ENCODE measurements around the gene ODF2L. TPM values are rescaled to one million over a fixed set of nuclear protein-coding genes. Genes with fewer than 3 reads are reported as not detected.

The ODF2L gene
- total RNA-seq, 1 experiment from 2014 or later = 33.6 TPM

- intact Hi-C loops (cut with micrococcal nuclease; ENCODE audit: unreplicated experiment) = no loop called here
- Histone ChIP-seq H3K9me3 (ENCODE audit: insufficient read depth, low read depth) (no peaks in the 10 kb centered on the region), H3F3A (ENCODE audit: insufficient read depth, low read depth) (no peaks in the 10 kb centered on the region), H3K79me2 (ENCODE audit: low read depth) (no peaks in the 10 kb centered on the region), H4K20me1 (ENCODE audit: insufficient read depth) (no peaks in the 10 kb centered on the region), H3K9me2 (ENCODE audit: insufficient read depth) (no peaks in the 10 kb centered on the region), H3K4me3 (no peak overlapping the region), H2AFZ (no peak overlapping the region), H3K4me1 (replicated peaks; ENCODE audit: insufficient read depth) (no peaks in the 10 kb centered on the region), H3K27ac (no peak overlapping the region), H3K36me3 (ENCODE audit: low read depth) (peaks cover 13% of the 10 kb centered on the region; the same call in 1 of the 2 replicates), H3K27me3 (ENCODE audit: insufficient read depth, low read depth) (no peaks in the 10 kb centered on the region), H3K4me2 (no peak overlapping the region)
- ChIA-PET POLR2A (ENCODE audit: unreplicated experiment) (no interaction called here), CTCF (interaction anchor here (0.5 kb wide), 1 partner anchor 117 kb away, joined by 4 read pairs; no protein-coding TSS in a partner anchor)
- no TSS peak for BruUV-seq (replicated peaks)
- no peak for DNase-seq
- TF ChIP-seq CTCF (conservative IDR thresholded peaks at IDR 0.05) = no peak
- no peak for TF ChIP-seq EZH2 (IDR thresholded peaks at IDR 0.05; ENCODE audit: low read depth)
These were observed 33.3 kb downstream of the ODF2L start for GRCh38 chr1:86362807-86363206.

- CTCF ChIA-PET = no interaction called here
- TF ChIP-seq CTCF (conservative IDR thresholded peaks at IDR 0.05) (no peak), EZH2 (IDR thresholded peaks at IDR 0.05; ENCODE audit: low read depth) (no peak)
These were observed 38.3 kb downstream of the ODF2L start for GRCh38 chr1:86357796-86358195.

GRCh38 chr1:86356247-86356646, 39.9 kb downstream of the ODF2L start:
- ChIA-PET POLR2A (ENCODE audit: unreplicated experiment) (no interaction called here), CTCF (no interaction called here)
- no TSS peak for BruUV-seq (replicated peaks)

More at GRCh38 chr1:86357796-86358195, 38.3 kb downstream of the ODF2L start:
- Histone ChIP-seq H3K27ac (no peak overlapping the region), H3K79me2 (ENCODE audit: low read depth) (no peaks in the 10 kb centered on the region), H3K4me1 (replicated peaks; ENCODE audit: insufficient read depth) (no peaks in the 10 kb centered on the region), H3K4me3 (no peak overlapping the region), H3K36me3 (ENCODE audit: low read depth) (peaks cover 27% of the 10 kb centered on the region), H3F3A (ENCODE audit: insufficient read depth, low read depth) (no peaks in the 10 kb centered on the region), H3K9me3 (ENCODE audit: insufficient read depth, low read depth) (no peaks in the 10 kb centered on the region), H3K27me3 (ENCODE audit: insufficient read depth, low read depth) (no peaks in the 10 kb centered on the region), H3K9me2 (ENCODE audit: insufficient read depth) (no peaks in the 10 kb centered on the region), H3K4me2 (no peak overlapping the region), H4K20me1 (ENCODE audit: insufficient read depth) (no peaks in the 10 kb centered on the region), H2AFZ (no peak overlapping the region)
- no TSS peak for BruUV-seq (replicated peaks)
- POLR2A ChIA-PET (ENCODE audit: unreplicated experiment) = no interaction called here
- no peak for DNase-seq
- intact Hi-C loops (cut with micrococcal nuclease; ENCODE audit: unreplicated experiment) = no loop called here

More at GRCh38 chr1:86356247-86356646, 39.9 kb downstream of the ODF2L start:
- no peaks in the 10 kb centered on the region for H3K4me1 ChIP-seq (replicated peaks; ENCODE audit: insufficient read depth)
- TF ChIP-seq EZH2 (IDR thresholded peaks at IDR 0.05; ENCODE audit: low read depth) = no peak
- TF ChIP-seq CTCF (conservative IDR thresholded peaks at IDR 0.05) = no peak
- no peaks in the 10 kb centered on the region for H3K79me2 ChIP-seq (ENCODE audit: low read depth)
- no peak overlapping the region for H3K4me2 ChIP-seq
- H2AFZ ChIP-seq = no peak overlapping the region
- no peaks in the 10 kb centered on the region for H3F3A ChIP-seq (ENCODE audit: insufficient read depth, low read depth)
- intact Hi-C loops (cut with micrococcal nuclease; ENCODE audit: unreplicated experiment) = no loop called here
- no peak for DNase-seq
- H3K27me3 ChIP-seq (ENCODE audit: insufficient read depth, low read depth) = no peaks in the 10 kb centered on the region
- H3K36me3 ChIP-seq (ENCODE audit: low read depth) = peaks cover 40% of the 10 kb centered on the region
- no peaks in the 10 kb centered on the region; the same call in 1 of the 2 replicates for H3K9me3 ChIP-seq (ENCODE audit: insufficient read depth, low read depth)
- H3K9me2 ChIP-seq (ENCODE audit: insufficient read depth) = no peaks in the 10 kb centered on the region
- no peak overlapping the region for H3K27ac ChIP-seq
- H4K20me1 ChIP-seq (ENCODE audit: insufficient read depth) = no peaks in the 10 kb centered on the region
- H3K4me3 ChIP-seq = no peak overlapping the region

All from PC-9 (cell line).